Measurements from ENCODE around the gene HMCN1.

HMCN1 gene

GRCh38 chr1:186231861-186232436 is 497.8 kb downstream of the HMCN1 start:
- DNase-seq (ENCODE audit: low read depth, low spot score) = no peak
- H3K4me3 ChIP-seq (ENCODE audit: low read length) = no peak overlapping the region

- no peak overlapping the region for H3K4me3 ChIP-seq (ENCODE audit: low read length)
- no peak for DNase-seq (ENCODE audit: low read depth, low spot score)
Measured at GRCh38 chr1:186234976-186235686, 500.9 kb downstream of the HMCN1 start.

GRCh38 chr1:186235696-186236095 is 501.5 kb downstream of the HMCN1 start:
- DNase-seq (ENCODE audit: low read depth, low spot score) = no peak
- H3K4me3 ChIP-seq (ENCODE audit: low read length) = no peak overlapping the region

- DNase-seq (ENCODE audit: low read depth, low spot score) = no peak
Measured at GRCh38 chr1:186236921-186237320, 502.7 kb downstream of the HMCN1 start.

GRCh38 chr1:186239171-186239570 is 505.0 kb downstream of the HMCN1 start:
- no peak for DNase-seq (ENCODE audit: low read depth, low spot score)
- no peak overlapping the region for H3K4me3 ChIP-seq (ENCODE audit: low read length)

More at GRCh38 chr1:186236921-186237320, 502.7 kb downstream of the HMCN1 start:
- H3K4me3 ChIP-seq (ENCODE audit: low read length) = no peak overlapping the region

- no peak overlapping the region for H3K4me3 ChIP-seq (ENCODE audit: low read length)
- no peak for DNase-seq (ENCODE audit: low read depth, low spot score)
Measured at GRCh38 chr1:186240436-186240835, 506.2 kb downstream of the HMCN1 start.
